Upper lobe of left lung (tissue), 4 donors: ENCODE results near the gene ABHD17A.

Experiments used
- CTCF ChIP-seq, 6 experiments: fragments of 450-650 bp in 4 of 6; fragments of 200-600 bp in 2 of 6; sonication (generic) in 2 of 6; IDR thresholded peaks; one replicate each; pipeline ENCODE4 v1.5.1; 2016 to 2019; ENCODE audit warnings: antibody characterized with exemption in 6 of 6
- POLR2A ChIP-seq, 4 donors: fragments of 450-650 bp; IDR thresholded peaks; one replicate each; pipeline ENCODE4 v1.5.1; 2016 to 2017; ENCODE audit warnings: antibody characterized with exemption in 4 of 4, mild to moderate bottlenecking in 2 of 4

- TF ChIP-seq CTCF (IDR thresholded peaks at IDR 0.05) (no peak), POLR2A (IDR thresholded peaks at IDR 0.05) (no peak)
Measured at GRCh38 chr19:1856345-1856697, 29.0 kb downstream of the ABHD17A start.
